Smooth muscle cell (in vitro differentiated cells): Measurements from ENCODE around the gene CERS6. TPM values are rescaled to one million over a fixed set of nuclear protein-coding genes. Genes with fewer than 3 reads are reported as not detected.

Experiments
- DNase-seq: peaks from one replicate; lab custom pipeline; 2025; ENCODE audit not compliant: unreplicated experiment; lab: John Stamatoyannopoulos, UW
- H2AFZ ChIP-seq: fragments of 200-600 bp; sonication (generic); 2 replicates; pipeline ENCODE4 v1.6.0; 2016; ENCODE audit warnings: antibody characterized with exemption, low read depth, mild to moderate bottlenecking
- H3F3A ChIP-seq: fragments of 200-600 bp; sonication (generic); 2 replicates; pipeline ENCODE4 v1.6.0; 2017; ENCODE audit warnings: antibody characterized with exemption, low read depth
- H3K27ac ChIP-seq: fragments of 200-600 bp; sonication (generic); 2 replicates; pipeline ENCODE4 v1.5.1; 2016; ENCODE audit warnings: low read depth, mild to moderate bottlenecking
- H3K27me3 ChIP-seq: fragments of 200-600 bp; sonication (generic); 2 replicates; pipeline ENCODE4 v1.6.1; 2016; ENCODE audit warnings: low read depth, mild to moderate bottlenecking
- H3K36me3 ChIP-seq: fragments of 200-600 bp; sonication (generic); 2 replicates; pipeline ENCODE4 v1.5.1; 2016; ENCODE audit warnings: low read depth
- H3K4me1 ChIP-seq: fragments of 200-600 bp; sonication (generic); 2 replicates; pipeline ENCODE4 v1.5.1; 2016; ENCODE audit warnings: low read depth
- H3K4me2 ChIP-seq: fragments of 200-600 bp; sonication (generic); 2 replicates; pipeline ENCODE4 v1.6.0; 2016; ENCODE audit warnings: mild to moderate bottlenecking
- H3K4me3 ChIP-seq: fragments of 200-600 bp; sonication (generic); 2 replicates; pipeline ENCODE4 v1.5.1; 2016; ENCODE audit warnings: mild to moderate bottlenecking
- H3K79me2 ChIP-seq: fragments of 200-600 bp; sonication (generic); 2 replicates; pipeline ENCODE4 v1.6.0; 2016; ENCODE audit warnings: low read depth, mild to moderate bottlenecking
- H3K9ac ChIP-seq: fragments of 200-600 bp; sonication (generic); 2 replicates; pipeline ENCODE4 v1.6.0; 2016; ENCODE audit warnings: low read depth
- H3K9me3 ChIP-seq: fragments of 200-600 bp; sonication (generic); replicated peaks from 2 replicates; pipeline ENCODE4 v1.5.1; 2016; ENCODE audit warnings: low read depth
- H4K20me1 ChIP-seq: fragments of 200-600 bp; sonication (generic); 2 replicates; pipeline ENCODE4 v1.6.0; 2016; ENCODE audit warnings: low read depth
- CTCF ChIP-seq: fragments of 200-600 bp; sonication (generic); IDR thresholded peaks from 2 replicates; pipeline ENCODE4 v1.5.1; 2017; ENCODE audit warnings: borderline replicate concordance, mild to moderate bottlenecking, antibody characterized with exemption; ENCODE audit not compliant: insufficient read depth, poor library complexity, severe bottlenecking
- WGBS: methylation state at CpG from one replicate; pipeline ENCODE4 v1.1.7; 2016; ENCODE audit warnings: low lambda C conversion rate; 5-methylcytosine and 5-hydroxymethylcytosine counted together
- polyA plus RNA-seq: library from polyadenylated mRNA; unstranded; fragments of >200 nt; fragmentation: Nextera tagmentation; extraction: Ambion mirVana; gene quantifications from 2 replicates; pipeline ENCODE4 v1.2.1, GENCODE V29; 2016
- total RNA-seq: library from RNA; depleted of rRNA; stranded (reverse); fragments of >200 nt; gene quantifications from 2 replicates; pipeline ENCODE4 v1.2.3, GENCODE V29; 2014

Gene CERS6
- total and polyA plus RNA-seq, 2 experiments from 2014 or later, result 9.2 to 26.6 TPM

GRCh38 chr2:168504323-168504722 is 48.3 kb downstream of the CERS6 start:
- H3K79me2 ChIP-seq, result peaks cover 27% of the 10 kb centered on the region
- H3K4me1 ChIP-seq, result no peaks in the 10 kb centered on the region
- DNase-seq, result no peak
- H3K9me3 ChIP-seq, result no peaks in the 10 kb centered on the region
- no peak for TF ChIP-seq CTCF
- H3K4me2 ChIP-seq, result no peak overlapping the region
- H3F3A ChIP-seq, result peaks cover 3% of the 10 kb centered on the region
- no peak overlapping the region for H3K27ac ChIP-seq
- H2AFZ ChIP-seq, result no peak overlapping the region
- no peaks in the 10 kb centered on the region for H3K27me3 ChIP-seq
- H3K9ac ChIP-seq, result no peak overlapping the region
- H3K4me3 ChIP-seq, result no peak overlapping the region
- H4K20me1 ChIP-seq, result peaks cover 24% of the 10 kb centered on the region
- H3K36me3 ChIP-seq, result no peaks in the 10 kb centered on the region
- WGBS, result 98% methylated on average over 2 of the region's 2 CpGs

GRCh38 chr2:168510125-168510756 is 54.2 kb downstream of the CERS6 start:
- Histone ChIP-seq H3K36me3 (no peaks in the 10 kb centered on the region), H2AFZ (no peak overlapping the region), H3K27me3 (no peaks in the 10 kb centered on the region), H3F3A (peaks cover 3% of the 10 kb centered on the region), H3K4me2 (no peak overlapping the region), H3K9ac (no peak overlapping the region), H3K4me1 (peaks cover 6% of the 10 kb centered on the region), H3K9me3 (no peaks in the 10 kb centered on the region), H3K4me3 (no peak overlapping the region), H4K20me1 (peaks cover 6% of the 10 kb centered on the region), H3K27ac (no peak overlapping the region), H3K79me2 (peaks cover 52% of the 10 kb centered on the region)
- WGBS, result 55% methylated on average over 6 of the region's 6 CpGs
- DNase-seq, result no peak
- TF ChIP-seq CTCF, result no peak

GRCh38 chr2:168514692-168515091 is 58.6 kb downstream of the CERS6 start:
- H3K79me2 ChIP-seq, result peaks cover 53% of the 10 kb centered on the region
- peaks cover 33% of the 10 kb centered on the region for H3K4me1 ChIP-seq
- H3K9ac ChIP-seq, result no peak overlapping the region
- no peaks in the 10 kb centered on the region for H3K27me3 ChIP-seq
- no peaks in the 10 kb centered on the region for H3K9me3 ChIP-seq
- no peaks in the 10 kb centered on the region for H3K36me3 ChIP-seq
- no peak overlapping the region for H2AFZ ChIP-seq
- H3K27ac ChIP-seq, result peak overlapping the region; percentile 61
- DNase-seq, result no peak
- 89% methylated on average over 1 of the region's 1 CpG for WGBS
- no peak overlapping the region for H3K4me3 ChIP-seq
- H3K4me2 ChIP-seq, result peak overlapping the region; percentile 68
- peaks cover 18% of the 10 kb centered on the region for H3F3A ChIP-seq
- peaks cover 5% of the 10 kb centered on the region for H4K20me1 ChIP-seq
- TF ChIP-seq CTCF, result no peak

GRCh38 chr2:168515502-168515901 is 59.4 kb downstream of the CERS6 start:
- H3K4me2 ChIP-seq, result peak overlapping the region; percentile 68
- peaks cover 48% of the 10 kb centered on the region for H3K79me2 ChIP-seq
- H3K9ac ChIP-seq, result no peak overlapping the region
- no peak overlapping the region for H3K4me3 ChIP-seq
- H2AFZ ChIP-seq, result no peak overlapping the region
- DNase-seq, result no peak
- H4K20me1 ChIP-seq, result peaks cover 5% of the 10 kb centered on the region
- H3F3A ChIP-seq, result peaks cover 18% of the 10 kb centered on the region
- TF ChIP-seq CTCF, result no peak
- H3K27ac ChIP-seq, result peak overlapping the region; percentile 61
- WGBS, result 23% methylated on average over 2 of the region's 2 CpGs
- peaks cover 33% of the 10 kb centered on the region for H3K4me1 ChIP-seq
- no peaks in the 10 kb centered on the region for H3K36me3 ChIP-seq
- H3K27me3 ChIP-seq, result no peaks in the 10 kb centered on the region
- no peaks in the 10 kb centered on the region for H3K9me3 ChIP-seq
